ENCODE measurements around the gene OR7G3.

Gene OR7G3

GRCh38 chr19:9126900-9127405 lies at the start of gene OR7G3:
TSS of gene OR7G3 (minus strand) at chr19:9126950. CDS start at chr19:9126950, 0 bp downstream.
- H3K4me3 ChIP-seq (ENCODE audit: low read length), result no peak within 1 kb of the TSS
- H3K36me3 ChIP-seq (ENCODE audit: insufficient read depth, low read length), result no peaks in the 10 kb centered on the region
- no peaks in the 10 kb centered on the region for H3K9me3 ChIP-seq (ENCODE audit: low read length)
- no peaks in the 10 kb centered on the region for H3K4me1 ChIP-seq (ENCODE audit: insufficient read depth, low read length)
- no peak within 1 kb of the TSS for H2AFZ ChIP-seq (ENCODE audit: low read depth, low read length)
- no peaks in the 10 kb centered on the region for H3K27me3 ChIP-seq (ENCODE audit: insufficient read depth, low read length)

- Histone ChIP-seq H3K4me3 (ENCODE audit: low read length) (no peak overlapping the region), H3K9me3 (ENCODE audit: low read length) (no peaks in the 10 kb centered on the region), H2AFZ (ENCODE audit: low read depth, low read length) (no peak overlapping the region), H3K36me3 (ENCODE audit: insufficient read depth, low read length) (no peaks in the 10 kb centered on the region), H3K27me3 (ENCODE audit: insufficient read depth, low read length) (no peaks in the 10 kb centered on the region), H3K4me1 (ENCODE audit: insufficient read depth, low read length) (no peaks in the 10 kb centered on the region)
These were observed 48.6 kb upstream of the OR7G3 start for GRCh38 chr19:9175326-9175725.

DNA sequence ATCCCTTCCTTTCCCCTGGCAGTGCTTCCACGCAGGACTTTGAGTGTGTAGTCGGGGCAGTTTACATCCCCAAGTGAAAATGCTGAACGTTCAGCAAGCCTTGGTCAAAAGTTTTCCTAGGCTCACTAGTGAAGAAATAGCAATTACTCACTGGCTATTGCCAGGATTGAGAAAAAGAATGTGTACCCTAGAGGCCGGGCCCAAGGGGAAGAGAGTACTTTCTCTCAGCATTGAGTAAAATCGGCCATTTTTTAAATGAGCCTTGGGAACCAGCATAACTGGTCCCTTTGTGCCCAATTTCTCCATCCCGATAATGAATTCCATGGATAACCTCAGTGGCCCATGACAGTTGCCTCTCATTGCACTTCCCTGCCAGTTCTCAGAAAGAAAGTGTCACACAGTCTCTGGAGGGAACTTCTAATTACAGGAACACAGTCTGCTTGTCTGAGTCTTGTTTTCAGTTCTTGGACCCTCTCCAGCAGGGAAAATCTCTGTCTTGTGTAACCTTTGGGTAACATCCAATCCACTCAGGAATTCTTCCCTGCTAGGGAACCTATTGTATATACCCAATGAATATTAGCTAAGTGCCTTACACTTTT lies 44.7 kb upstream of the OR7G3 start:
- peaks cover 3% of the 10 kb centered on the region for H3K36me3 ChIP-seq (ENCODE audit: insufficient read depth, low read length)
- no peaks in the 10 kb centered on the region for H3K27me3 ChIP-seq (ENCODE audit: insufficient read depth, low read length)
- no peak overlapping the region for H3K4me3 ChIP-seq (ENCODE audit: low read length)
- H2AFZ ChIP-seq (ENCODE audit: low read depth, low read length), result no peak overlapping the region
- H3K9me3 ChIP-seq (ENCODE audit: low read length), result no peaks in the 10 kb centered on the region
- H3K4me1 ChIP-seq (ENCODE audit: insufficient read depth, low read length), result no peaks in the 10 kb centered on the region

DNA sequence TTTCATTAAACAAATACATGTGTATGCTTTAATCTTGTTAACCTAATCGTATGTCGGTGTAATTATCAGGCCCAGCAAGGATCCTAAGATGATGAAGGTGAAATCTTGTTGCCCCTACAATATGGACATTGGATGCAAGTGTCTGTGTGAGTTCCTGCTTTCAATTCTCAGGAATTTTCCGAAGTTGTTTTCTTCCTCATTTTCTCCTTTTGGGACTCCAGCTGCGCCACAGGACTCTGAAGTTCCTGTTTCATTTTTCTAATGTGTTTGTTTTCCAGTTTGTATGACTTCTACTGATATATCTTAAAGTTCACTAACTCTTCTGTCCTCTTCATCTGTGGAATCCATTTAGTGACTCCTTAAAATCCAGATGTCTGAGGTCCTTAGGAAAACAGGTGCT lies 40.1 kb upstream of the OR7G3 start:
- Histone ChIP-seq H3K4me1 (ENCODE audit: insufficient read depth, low read length) (no peaks in the 10 kb centered on the region), H3K4me3 (ENCODE audit: low read length) (no peak overlapping the region), H3K27me3 (ENCODE audit: insufficient read depth, low read length) (no peaks in the 10 kb centered on the region), H3K9me3 (ENCODE audit: low read length) (peaks cover 15% of the 10 kb centered on the region), H2AFZ (ENCODE audit: low read depth, low read length) (no peak overlapping the region), H3K36me3 (ENCODE audit: insufficient read depth, low read length) (peaks cover 26% of the 10 kb centered on the region)

GRCh38 chr19:9165261-9165660 lies 38.5 kb upstream of the OR7G3 start:
- Histone ChIP-seq H3K4me1 (ENCODE audit: insufficient read depth, low read length) (no peaks in the 10 kb centered on the region), H3K36me3 (ENCODE audit: insufficient read depth, low read length) (peaks cover 42% of the 10 kb centered on the region), H2AFZ (ENCODE audit: low read depth, low read length) (no peak overlapping the region), H3K27me3 (ENCODE audit: insufficient read depth, low read length) (no peaks in the 10 kb centered on the region), H3K9me3 (ENCODE audit: low read length) (peaks cover 31% of the 10 kb centered on the region), H3K4me3 (ENCODE audit: low read length) (no peak overlapping the region)

DNA sequence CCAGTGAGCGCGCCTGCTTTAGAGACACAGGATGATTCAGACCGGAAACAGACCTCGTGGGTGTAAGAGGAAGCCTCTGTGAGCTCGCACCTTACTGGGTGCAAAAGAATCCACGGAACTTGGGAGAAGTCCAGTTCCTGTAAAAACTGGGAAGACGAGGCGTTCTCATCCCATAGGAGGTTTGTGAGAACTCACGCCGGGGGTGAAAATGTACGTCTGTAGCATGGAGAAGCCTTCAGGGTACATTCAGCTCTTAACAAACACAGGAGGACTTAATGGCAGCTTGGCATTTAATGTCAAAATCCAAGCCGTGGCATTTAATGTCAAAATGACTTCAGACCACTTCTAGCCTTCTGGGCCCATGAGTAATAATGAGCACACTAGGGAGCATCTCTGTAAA lies 34.7 kb upstream of the OR7G3 start:
- Histone ChIP-seq H3K27me3 (ENCODE audit: insufficient read depth, low read length) (no peaks in the 10 kb centered on the region), H3K9me3 (ENCODE audit: low read length) (peaks cover 66% of the 10 kb centered on the region), H3K36me3 (ENCODE audit: insufficient read depth, low read length) (peaks cover 75% of the 10 kb centered on the region), H3K4me1 (ENCODE audit: insufficient read depth, low read length) (no peaks in the 10 kb centered on the region), H2AFZ (ENCODE audit: low read depth, low read length) (no peak overlapping the region), H3K4me3 (ENCODE audit: low read length) (no peak overlapping the region)

- H3K27me3 ChIP-seq (ENCODE audit: insufficient read depth, low read length), result no peaks in the 10 kb centered on the region
- peaks cover 79% of the 10 kb centered on the region for H3K9me3 ChIP-seq (ENCODE audit: low read length)
- H3K4me3 ChIP-seq (ENCODE audit: low read length), result no peak overlapping the region
- H2AFZ ChIP-seq (ENCODE audit: low read depth, low read length), result no peak overlapping the region
- H3K4me1 ChIP-seq (ENCODE audit: insufficient read depth, low read length), result no peaks in the 10 kb centered on the region
- peaks cover 87% of the 10 kb centered on the region for H3K36me3 ChIP-seq (ENCODE audit: insufficient read depth, low read length)
These were observed 33.1 kb upstream of the OR7G3 start for GRCh38 chr19:9159891-9160290.

DNA sequence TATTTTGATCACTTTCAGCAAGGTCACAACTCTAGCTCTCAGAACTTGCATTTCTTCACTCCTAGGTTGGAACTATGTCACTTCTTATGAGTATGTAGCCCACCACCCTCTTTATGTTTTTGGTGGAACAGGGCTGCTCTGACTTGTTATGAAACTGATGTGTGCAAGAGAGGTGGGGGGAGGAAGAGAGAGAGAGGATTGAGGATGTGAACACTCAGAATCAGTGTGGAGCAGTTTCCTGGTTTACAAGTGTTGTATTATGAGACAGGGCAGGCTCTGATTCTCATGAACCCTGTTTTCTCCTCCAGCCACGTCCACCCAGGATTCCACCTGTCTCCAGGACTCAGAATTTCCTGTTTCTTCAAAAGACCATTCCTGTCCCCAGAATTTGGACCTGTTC lies 29.6 kb upstream of the OR7G3 start:
- H3K4me1 ChIP-seq (ENCODE audit: insufficient read depth, low read length), result no peaks in the 10 kb centered on the region
- H3K36me3 ChIP-seq (ENCODE audit: insufficient read depth, low read length), result peaks cover 72% of the 10 kb centered on the region
- no peak overlapping the region for H3K4me3 ChIP-seq (ENCODE audit: low read length)
- peaks cover 74% of the 10 kb centered on the region for H3K9me3 ChIP-seq (ENCODE audit: low read length)
- H3K27me3 ChIP-seq (ENCODE audit: insufficient read depth, low read length), result no peaks in the 10 kb centered on the region
- no peak overlapping the region for H2AFZ ChIP-seq (ENCODE audit: low read depth, low read length)

GRCh38 chr19:9155591-9155990 lies 28.8 kb upstream of the OR7G3 start:
- H3K9me3 ChIP-seq (ENCODE audit: low read length), result peaks cover 73% of the 10 kb centered on the region
- peaks cover 65% of the 10 kb centered on the region for H3K36me3 ChIP-seq (ENCODE audit: insufficient read depth, low read length)
- H3K4me3 ChIP-seq (ENCODE audit: low read length), result no peak overlapping the region
- H3K4me1 ChIP-seq (ENCODE audit: insufficient read depth, low read length), result no peaks in the 10 kb centered on the region
- H3K27me3 ChIP-seq (ENCODE audit: insufficient read depth, low read length), result no peaks in the 10 kb centered on the region
- H2AFZ ChIP-seq (ENCODE audit: low read depth, low read length), result no peak overlapping the region

DNA sequence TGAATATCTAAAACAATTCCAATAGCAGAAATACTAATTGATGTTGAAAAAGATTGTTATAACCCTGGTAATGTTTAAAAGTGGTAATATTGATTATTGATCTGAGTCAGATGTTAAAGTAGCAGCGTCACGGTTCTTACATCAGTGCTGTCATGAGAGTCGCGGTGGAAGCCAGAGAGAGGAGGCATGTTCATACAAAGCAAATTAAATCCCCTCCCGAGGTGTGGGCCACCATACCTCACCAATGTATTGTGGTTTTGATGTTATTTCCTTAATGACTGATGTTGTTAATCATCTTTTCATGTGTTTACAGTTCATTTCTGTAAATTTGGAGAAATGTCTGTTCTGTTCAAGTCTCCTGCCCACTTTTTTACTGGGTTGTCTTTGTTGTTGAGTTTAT lies 24.6 kb upstream of the OR7G3 start:
- H3K4me1 ChIP-seq (ENCODE audit: insufficient read depth, low read length), result no peaks in the 10 kb centered on the region
- peaks cover 57% of the 10 kb centered on the region for H3K9me3 ChIP-seq (ENCODE audit: low read length)
- no peak overlapping the region for H2AFZ ChIP-seq (ENCODE audit: low read depth, low read length)
- H3K36me3 ChIP-seq (ENCODE audit: insufficient read depth, low read length), result peaks cover 31% of the 10 kb centered on the region
- no peak overlapping the region for H3K4me3 ChIP-seq (ENCODE audit: low read length)
- H3K27me3 ChIP-seq (ENCODE audit: insufficient read depth, low read length), result no peaks in the 10 kb centered on the region

GRCh38 chr19:9150650-9151049 lies 23.9 kb upstream of the OR7G3 start:
- Histone ChIP-seq H3K27me3 (ENCODE audit: insufficient read depth, low read length) (no peaks in the 10 kb centered on the region), H3K36me3 (ENCODE audit: insufficient read depth, low read length) (peaks cover 24% of the 10 kb centered on the region), H2AFZ (ENCODE audit: low read depth, low read length) (no peak overlapping the region), H3K4me1 (ENCODE audit: insufficient read depth, low read length) (no peaks in the 10 kb centered on the region), H3K4me3 (ENCODE audit: low read length) (no peak overlapping the region), H3K9me3 (ENCODE audit: low read length) (peaks cover 50% of the 10 kb centered on the region)

DNA sequence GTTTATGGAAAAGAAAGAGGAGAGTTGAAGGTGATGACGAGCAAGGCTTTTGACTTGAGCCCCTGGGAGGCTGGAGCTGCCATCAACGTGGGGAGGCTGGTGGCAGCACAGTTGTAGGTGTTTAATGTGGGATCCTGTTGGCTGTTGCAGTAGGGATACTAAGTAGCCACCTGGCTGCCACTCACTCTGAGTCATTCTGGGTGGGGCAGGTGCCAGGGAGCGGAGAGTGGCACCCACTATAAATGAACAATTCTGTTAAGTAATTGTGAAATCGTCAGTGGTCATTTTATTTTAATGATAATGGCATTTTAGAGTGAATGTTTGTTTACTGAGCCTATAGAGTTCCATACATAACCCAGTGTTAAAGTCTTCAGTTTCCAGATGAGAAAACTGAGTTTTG lies 23.2 kb upstream of the OR7G3 start:
- no peak overlapping the region for H2AFZ ChIP-seq (ENCODE audit: low read depth, low read length)
- no peaks in the 10 kb centered on the region for H3K4me1 ChIP-seq (ENCODE audit: insufficient read depth, low read length)
- H3K36me3 ChIP-seq (ENCODE audit: insufficient read depth, low read length), result peaks cover 20% of the 10 kb centered on the region
- H3K9me3 ChIP-seq (ENCODE audit: low read length), result peaks cover 47% of the 10 kb centered on the region
- no peak overlapping the region for H3K4me3 ChIP-seq (ENCODE audit: low read length)
- no peaks in the 10 kb centered on the region for H3K27me3 ChIP-seq (ENCODE audit: insufficient read depth, low read length)

DNA sequence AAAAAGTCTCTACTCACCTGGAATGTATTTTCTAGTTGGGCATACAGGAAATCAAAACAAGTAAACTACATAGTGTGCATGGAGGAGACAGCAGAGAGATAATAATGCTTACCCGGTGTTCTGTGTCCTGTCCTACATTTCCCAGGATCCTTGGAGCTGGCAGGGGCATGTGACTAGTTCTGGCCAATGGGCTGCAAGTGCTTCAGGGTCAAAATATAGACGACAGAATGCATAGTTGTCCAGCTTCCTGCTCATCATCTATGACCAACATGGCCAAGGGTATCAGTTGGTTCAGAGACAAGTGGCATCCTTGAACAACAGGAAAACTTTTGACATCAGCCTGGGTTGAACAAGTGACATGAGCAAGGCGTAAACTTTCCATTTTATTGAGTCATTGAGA lies 21.9 kb upstream of the OR7G3 start:
- Histone ChIP-seq H3K4me3 (ENCODE audit: low read length) (no peak overlapping the region), H3K27me3 (ENCODE audit: insufficient read depth, low read length) (no peaks in the 10 kb centered on the region), H3K4me1 (ENCODE audit: insufficient read depth, low read length) (no peaks in the 10 kb centered on the region), H3K36me3 (ENCODE audit: insufficient read depth, low read length) (peaks cover 16% of the 10 kb centered on the region), H3K9me3 (ENCODE audit: low read length) (peaks cover 44% of the 10 kb centered on the region), H2AFZ (ENCODE audit: low read depth, low read length) (no peak overlapping the region)

GRCh38 chr19:9146882-9147281 lies 20.1 kb upstream of the OR7G3 start:
- H3K4me3 ChIP-seq (ENCODE audit: low read length), result no peak overlapping the region
- H3K9me3 ChIP-seq (ENCODE audit: low read length), result peaks cover 35% of the 10 kb centered on the region
- H3K4me1 ChIP-seq (ENCODE audit: insufficient read depth, low read length), result no peaks in the 10 kb centered on the region
- no peak overlapping the region for H2AFZ ChIP-seq (ENCODE audit: low read depth, low read length)
- H3K36me3 ChIP-seq (ENCODE audit: insufficient read depth, low read length), result peaks cover 11% of the 10 kb centered on the region
- H3K27me3 ChIP-seq (ENCODE audit: insufficient read depth, low read length), result no peaks in the 10 kb centered on the region
